Measurements from ENCODE around the gene AKR1E2.

DNA sequence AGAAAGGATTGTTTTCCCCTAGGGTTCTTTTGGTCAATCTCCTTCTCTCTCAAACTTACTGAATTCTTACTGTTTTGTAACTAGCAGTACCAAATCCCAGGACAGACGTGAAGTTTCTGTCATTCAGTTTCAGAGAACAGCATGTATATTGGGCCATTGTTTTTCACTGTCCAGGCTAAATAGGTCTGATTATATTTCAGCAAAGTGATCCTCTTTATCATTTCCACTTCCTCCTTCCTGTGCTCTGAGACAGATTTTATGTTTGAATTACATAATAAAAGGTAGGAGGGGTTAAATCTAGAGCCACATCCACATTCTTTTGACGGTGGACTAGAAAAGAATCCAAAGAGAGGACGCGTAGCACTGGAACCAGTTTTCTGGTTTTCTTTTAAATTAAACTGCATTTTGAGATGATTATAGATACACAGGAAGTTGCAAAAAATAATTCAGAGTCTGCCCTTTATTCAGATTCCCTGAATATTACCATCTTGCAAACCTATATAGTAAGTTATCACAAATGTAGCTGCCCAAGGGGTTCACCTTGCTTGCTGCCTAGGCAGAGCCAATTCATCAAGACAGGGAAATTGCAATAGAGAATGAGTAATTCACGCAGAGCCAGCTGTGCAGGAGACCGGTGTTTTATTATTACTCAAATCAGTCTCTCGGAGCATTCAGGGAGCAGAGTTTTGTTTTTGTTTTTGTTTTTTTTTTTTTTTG is 40.1 kb downstream of the AKR1E2 start:
- no peak for TF ChIP-seq CTCF (conservative IDR thresholded peaks at IDR 0.05)
- TF ChIP-seq ZFX (IDR thresholded peaks at IDR 0.05): no peak

All from C4-2B (cell line).